GM12892 (cell line): ENCODE measurements around the gene MYL7.

ENCODE experiments used
- POLR2A ChIP-seq: IDR thresholded peaks from 2 replicates; pipeline ENCODE4 v1.6.1; 2011; ENCODE audit warnings: low read depth, low read length, control low read depth
- TAF1 ChIP-seq: IDR thresholded peaks from 2 replicates; pipeline ENCODE4 v1.6.1; 2011; ENCODE audit warnings: low read depth, mild to moderate bottlenecking, control low read depth, low read length, borderline replicate concordance

DNA sequence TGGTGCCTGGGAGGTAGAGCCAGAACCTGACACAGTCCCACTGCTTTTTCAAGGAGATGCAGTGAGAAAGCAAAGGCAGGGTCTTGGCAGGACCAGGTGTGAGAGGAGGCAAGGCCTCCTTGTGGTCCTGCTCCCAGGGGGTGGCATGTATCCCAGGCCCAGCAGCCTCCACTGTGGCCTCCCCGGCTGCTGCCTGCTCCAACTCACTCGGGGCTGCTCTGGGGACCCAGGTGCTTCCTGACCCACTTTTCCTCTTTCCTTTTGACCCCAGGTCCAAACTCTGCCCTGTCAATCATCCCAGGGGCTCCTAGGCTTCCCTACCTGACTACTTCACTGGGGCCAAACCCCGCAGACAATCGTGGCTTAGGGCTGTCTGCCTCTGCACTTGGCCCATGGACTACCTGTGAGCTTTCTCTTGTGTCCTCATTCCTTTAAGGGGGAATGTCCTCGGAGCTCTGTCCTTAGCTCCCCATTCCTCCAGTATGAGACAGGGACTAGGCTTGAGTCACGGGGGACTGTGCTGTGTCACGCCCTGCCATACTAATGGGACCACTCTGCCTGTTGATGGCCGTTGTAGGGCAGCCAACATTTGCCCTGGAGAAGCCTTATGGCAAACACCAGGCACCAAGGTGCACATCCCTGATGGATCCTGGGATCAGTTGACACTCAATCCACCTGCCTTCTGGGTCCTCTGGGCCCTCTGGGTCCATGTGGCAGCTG is 38.1 kb downstream of the MYL7 start:
- TF ChIP-seq POLR2A (no peak), TAF1 (no peak)
